Epithelial cell of proximal tubule (primary cell): ENCODE data around the gene TRPV4. TPM values are rescaled to one million over a fixed set of nuclear protein-coding genes. Genes with fewer than 3 reads are reported as not detected.

Experiments used
- DNase-seq: peaks from one replicate; pipeline ENCODE4 v3.0.0-alpha.2; 2011; ENCODE audit warnings: low read depth
- H3K4me3 ChIP-seq: 2 replicates; pipeline ENCODE4 v1.5.1; 2011; ENCODE audit warnings: low read depth, mild to moderate bottlenecking, low read length
- total RNA-seq: library from RNA; depleted of rRNA; stranded (reverse); fragments of >200 nt; gene quantifications from 2 replicates; pipeline ENCODE4 v1.2.3, GENCODE V29; 2015
- TF ChIP-seq, protein P1 (sequence below): conservative IDR thresholded peaks from 2 replicates; pipeline ENCODE4 v1.5.1; 2012; ENCODE audit warnings: low read depth, mild to moderate bottlenecking, low read length

TRPV4 gene
- total RNA-seq, 1 donor from 2014 or later, result 2.2 TPM

DNA sequence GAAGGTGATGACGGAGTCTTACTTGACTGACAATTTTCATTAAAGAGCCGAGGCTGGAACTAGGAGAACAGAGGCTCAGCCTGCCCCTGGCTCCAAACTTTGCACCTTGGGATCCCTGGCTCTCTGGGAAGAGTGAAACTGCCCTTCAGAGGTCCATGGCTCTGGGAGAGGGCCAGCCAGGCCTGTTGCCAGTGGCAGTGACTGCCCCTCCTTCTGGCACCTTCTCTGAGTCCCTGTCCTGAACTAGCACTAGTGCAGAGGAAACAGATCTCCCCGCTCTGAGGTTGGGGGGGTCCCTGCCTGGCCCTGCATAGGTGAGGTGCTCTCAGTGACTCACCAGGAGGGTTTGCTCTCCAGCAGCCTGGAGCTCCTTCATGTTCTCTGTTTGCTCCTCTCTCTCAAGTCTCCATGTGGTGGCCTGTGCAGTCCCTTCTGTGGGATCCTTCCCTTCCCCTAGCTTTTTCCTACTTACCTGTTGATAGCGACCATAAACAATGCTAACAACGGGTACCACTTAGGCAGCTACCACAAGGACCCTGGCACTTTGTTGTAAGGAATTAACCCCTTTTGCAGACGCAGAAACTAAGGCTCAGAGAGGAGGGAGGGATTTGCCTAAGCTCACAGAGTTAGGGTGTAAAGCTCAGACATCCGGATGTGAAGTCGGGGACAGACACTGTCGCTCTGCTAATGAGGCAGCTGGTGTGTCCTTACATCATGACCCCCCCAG, 97.2 kb downstream of the TRPV4 start:
- TF ChIP-seq, protein P1, sequence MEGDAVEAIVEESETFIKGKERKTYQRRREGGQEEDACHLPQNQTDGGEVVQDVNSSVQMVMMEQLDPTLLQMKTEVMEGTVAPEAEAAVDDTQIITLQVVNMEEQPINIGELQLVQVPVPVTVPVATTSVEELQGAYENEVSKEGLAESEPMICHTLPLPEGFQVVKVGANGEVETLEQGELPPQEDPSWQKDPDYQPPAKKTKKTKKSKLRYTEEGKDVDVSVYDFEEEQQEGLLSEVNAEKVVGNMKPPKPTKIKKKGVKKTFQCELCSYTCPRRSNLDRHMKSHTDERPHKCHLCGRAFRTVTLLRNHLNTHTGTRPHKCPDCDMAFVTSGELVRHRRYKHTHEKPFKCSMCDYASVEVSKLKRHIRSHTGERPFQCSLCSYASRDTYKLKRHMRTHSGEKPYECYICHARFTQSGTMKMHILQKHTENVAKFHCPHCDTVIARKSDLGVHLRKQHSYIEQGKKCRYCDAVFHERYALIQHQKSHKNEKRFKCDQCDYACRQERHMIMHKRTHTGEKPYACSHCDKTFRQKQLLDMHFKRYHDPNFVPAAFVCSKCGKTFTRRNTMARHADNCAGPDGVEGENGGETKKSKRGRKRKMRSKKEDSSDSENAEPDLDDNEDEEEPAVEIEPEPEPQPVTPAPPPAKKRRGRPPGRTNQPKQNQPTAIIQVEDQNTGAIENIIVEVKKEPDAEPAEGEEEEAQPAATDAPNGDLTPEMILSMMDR, result no peak
- H3K4me3 ChIP-seq, result no peak overlapping the region
- DNase-seq, result no peak

DNA sequence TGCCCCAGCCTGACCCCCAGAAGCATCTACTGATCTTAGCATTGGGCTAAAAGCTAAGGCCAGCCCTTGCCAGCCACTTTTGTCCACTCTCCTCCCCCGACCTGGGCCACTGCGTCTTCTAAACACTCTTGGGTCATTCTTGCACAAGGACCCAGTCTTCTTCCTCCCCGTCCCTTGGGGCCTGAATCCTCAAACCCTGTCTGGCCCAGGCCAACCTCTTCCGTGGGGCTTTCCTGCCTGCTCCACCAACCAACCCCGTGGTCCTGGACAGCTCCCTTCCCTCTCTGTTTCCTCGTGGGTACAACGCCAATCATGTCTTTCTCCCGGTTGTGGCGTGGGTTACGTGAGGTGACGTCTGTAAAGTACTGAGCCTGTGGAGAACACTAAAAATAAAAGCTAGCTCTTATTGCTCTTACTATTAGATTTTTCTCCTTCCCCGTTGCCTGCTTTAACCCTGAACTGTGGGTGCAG, 98.1 kb downstream of the TRPV4 start:
- no peak for DNase-seq
- H3K4me3 ChIP-seq, result no peak overlapping the region
- TF ChIP-seq, protein P1, result no peak

DNA sequence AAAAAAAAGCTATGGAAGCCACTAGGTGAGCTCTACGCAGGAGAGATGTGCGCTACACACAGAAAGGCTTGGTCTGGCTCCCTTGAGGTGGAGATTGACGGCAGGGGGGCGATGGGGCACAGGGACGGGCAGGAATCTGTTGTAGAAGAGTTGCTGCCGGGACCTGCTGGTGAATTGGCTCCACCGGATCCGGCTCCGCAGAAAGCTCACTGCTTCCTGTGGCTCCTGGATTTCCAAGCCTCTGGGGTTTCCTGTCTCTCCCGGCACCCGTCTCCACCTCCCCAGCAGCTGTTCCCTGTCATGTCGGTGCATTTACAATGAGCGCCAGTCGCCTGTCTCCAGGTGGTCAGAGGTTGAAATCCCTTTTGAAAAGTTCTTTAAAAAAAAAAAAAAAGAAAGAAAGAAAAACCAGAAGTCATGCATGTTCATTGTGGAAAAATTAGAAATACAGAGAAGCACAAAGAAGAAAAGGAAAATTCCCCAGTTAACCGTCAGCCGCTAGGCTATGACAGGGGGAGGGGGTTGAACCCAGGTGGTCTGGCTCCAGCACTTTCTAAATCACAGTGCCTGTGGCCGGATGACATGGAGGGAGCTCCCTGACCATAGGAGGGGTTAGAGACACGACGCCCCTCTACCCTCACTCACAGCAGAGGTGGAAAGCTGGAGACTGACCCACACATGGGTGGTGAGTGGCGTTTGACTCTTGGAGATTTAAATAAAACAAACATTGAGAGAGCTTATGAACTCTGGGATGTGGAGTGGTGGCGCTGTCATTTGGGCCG, 98.8 kb downstream of the TRPV4 start:
- DNase-seq, result no peak
- H3K4me3 ChIP-seq, result no peak overlapping the region
- TF ChIP-seq, protein P1, result no peak

Other genes starting within 250 kb of the TRPV4 start
- gene FAM222A, start 119.6 kb downstream of the TRPV4 start, total RNA-seq, result 0.52 and 2.7 TPM in 2 replicates
- 35.1 and 43.5 TPM in 2 replicates for gene GLTP, start 47.1 kb upstream of the TRPV4 start, total RNA-seq
- 20.0 and 37.5 TPM in 2 replicates for gene TCHP, start 66.9 kb upstream of the TRPV4 start, total RNA-seq
- 19.2 and 20.1 TPM in 2 replicates for gene GIT2, start 163.0 kb upstream of the TRPV4 start, total RNA-seq
- 43.8 and 96.1 TPM in 2 replicates for gene ANKRD13A, start 166.0 kb upstream of the TRPV4 start, total RNA-seq
- 7.1 and 12.6 TPM in 2 replicates for gene C12orf76, start 215.1 kb upstream of the TRPV4 start, total RNA-seq